Cardiac muscle cell (in vitro differentiated cells and primary cell): ENCODE data around the gene TIMM13. TPM values are rescaled to one million over a fixed set of nuclear protein-coding genes. Genes with fewer than 3 reads are reported as not detected.

ENCODE experiments used
- DNase-seq, 2 donors: peaks; one replicate each; pipeline versions ENCODE4 v3.0.0 to v3.0.0-alpha.2; 2010 to 2017; ENCODE audit warnings: low read depth in 1 of 2, low spot score in 1 of 2
- H3K27ac ChIP-seq: fragments of 200-600 bp; sonication (generic); 2 replicates; pipeline ENCODE4 v1.5.1; 2016
- H3K27me3 ChIP-seq: fragments of 200-600 bp; sonication (generic); 2 replicates; pipeline ENCODE4 v1.6.0; 2016; ENCODE audit warnings: control low read depth
- H3K36me3 ChIP-seq: fragments of 200-600 bp; sonication (generic); 2 replicates; pipeline ENCODE4 v1.5.1; 2016; ENCODE audit warnings: control low read depth
- H3K4me1 ChIP-seq: fragments of 200-600 bp; sonication (generic); 2 replicates; pipeline ENCODE4 v1.8.1; 2017; ENCODE audit warnings: low read depth, mild to moderate bottlenecking, mixed run types
- H3K4me3 ChIP-seq: fragments of 200-600 bp; sonication (generic); 2 replicates; pipeline ENCODE4 v1.5.1; 2016; ENCODE audit warnings: mild to moderate bottlenecking
- H3K9me3 ChIP-seq: fragments of 200-600 bp; sonication (generic); 2 replicates; pipeline ENCODE4 v1.5.1; 2017; ENCODE audit warnings: low read depth, mild to moderate bottlenecking, control low read depth
- CTCF ChIP-seq: IDR thresholded peaks from 2 replicates; pipeline ENCODE4 v1.5.1; 2012; ENCODE audit warnings: low read depth, mild to moderate bottlenecking, low read length
- polyA plus RNA-seq: library from polyadenylated mRNA; unstranded; fragments of >200 nt; fragmentation: Nextera tagmentation; extraction: Ambion mirVana; gene quantifications from 2 replicates; pipeline ENCODE4 v1.2.1, GENCODE V29; 2016
- total RNA-seq: library from RNA; depleted of rRNA; stranded (reverse); fragments of >200 nt; gene quantifications from 2 replicates; pipeline ENCODE4 v1.2.3, GENCODE V29; 2016

Gene TIMM13
- total and polyA plus RNA-seq, 2 experiments from 2014 or later: 76.7 to 292 TPM

- H3K4me1 ChIP-seq: peaks cover 4% of the 10 kb centered on the region
- H3K27me3 ChIP-seq: no peaks in the 10 kb centered on the region
- H3K27ac ChIP-seq: no peak overlapping the region
- no peaks in the 10 kb centered on the region for H3K36me3 ChIP-seq
- H3K4me3 ChIP-seq: no peak overlapping the region
- H3K9me3 ChIP-seq: no peaks in the 10 kb centered on the region
- TF ChIP-seq CTCF: no peak
- DNase-seq: no peak
Observed at GRCh38 chr19:2443785-2444182, 16.4 kb upstream of the TIMM13 start.

- Histone ChIP-seq H3K36me3 (no peaks in the 10 kb centered on the region), H3K27ac (no peak overlapping the region), H3K4me3 (no peak overlapping the region), H3K4me1 (peaks cover 4% of the 10 kb centered on the region), H3K9me3 (no peaks in the 10 kb centered on the region), H3K27me3 (no peaks in the 10 kb centered on the region)
- DNase-seq: no peak
- no peak for TF ChIP-seq CTCF
Observed at GRCh38 chr19:2443116-2443784, 15.9 kb upstream of the TIMM13 start.

GRCh38 chr19:2441096-2441752 is 13.8 kb upstream of the TIMM13 start:
- H3K36me3 ChIP-seq: peaks cover 6% of the 10 kb centered on the region
- H3K9me3 ChIP-seq: no peaks in the 10 kb centered on the region
- H3K27ac ChIP-seq: no peak overlapping the region
- DNase-seq: no peak
- peaks cover 1% of the 10 kb centered on the region for H3K4me1 ChIP-seq
- no peak for TF ChIP-seq CTCF
- no peaks in the 10 kb centered on the region for H3K27me3 ChIP-seq
- no peak overlapping the region for H3K4me3 ChIP-seq

- no peaks in the 10 kb centered on the region for H3K4me1 ChIP-seq
- TF ChIP-seq CTCF: no peak
- no peaks in the 10 kb centered on the region for H3K9me3 ChIP-seq
- no peak overlapping the region for H3K4me3 ChIP-seq
- no peaks in the 10 kb centered on the region for H3K27me3 ChIP-seq
- no peak for DNase-seq
- peaks cover 6% of the 10 kb centered on the region for H3K36me3 ChIP-seq
- H3K27ac ChIP-seq: no peak overlapping the region
Observed at GRCh38 chr19:2440515-2440914, 13.1 kb upstream of the TIMM13 start.

GRCh38 chr19:2438178-2438577 is 10.8 kb upstream of the TIMM13 start:
- Histone ChIP-seq H3K9me3 (no peaks in the 10 kb centered on the region), H3K4me1 (no peaks in the 10 kb centered on the region), H3K36me3 (peaks cover 13% of the 10 kb centered on the region), H3K27ac (no peak overlapping the region), H3K4me3 (no peak overlapping the region), H3K27me3 (no peaks in the 10 kb centered on the region)
- TF ChIP-seq CTCF: no peak
- no peak for DNase-seq
